Right atrium auricular region (tissue), 2 donors: ENCODE measurements around the gene GMCL1. TPM values are rescaled to one million over a fixed set of nuclear protein-coding genes. Genes with fewer than 3 reads are reported as not detected.
A peak's percentile ranks its signal among the peaks of the same experiment; 100 is the strongest.

Experiments
- DNase-seq: peaks from one replicate; pipeline ENCODE4 v3.0.0-alpha.2; 2019; ENCODE audit warnings: low spot score
- H3K27ac ChIP-seq, 2 donors: fragments of 200-600 bp; sonication (generic); 1 replicate in 1 of 2; 2 replicates in 1 of 2; pipeline ENCODE4 v1.5.1; 2016 to 2019
- H3K27me3 ChIP-seq, 2 donors: fragments of 200-600 bp; sonication (generic); one replicate each; pipeline versions ENCODE4 v1.5.1 to v1.6.0; 2017 to 2019
- H3K36me3 ChIP-seq: fragments of 200-600 bp; sonication (generic); one replicate; pipeline ENCODE4 v1.5.1; 2016
- H3K4me1 ChIP-seq, 2 donors: fragments of 200-600 bp; sonication (generic); one replicate each; pipeline versions ENCODE4 v1.5.1 to v1.6.0; 2017 to 2019
- H3K4me3 ChIP-seq, 2 donors: fragments of 200-600 bp; sonication (generic); 1 replicate in 1 of 2; 2 replicates in 1 of 2; pipeline ENCODE4 v1.5.1; 2017 to 2019; ENCODE audit warnings: mild to moderate bottlenecking in 1 of 2, moderate library complexity in 1 of 2
- H3K9me3 ChIP-seq, 2 donors: fragments of 200-600 bp; sonication (generic); one replicate each; pipeline ENCODE4 v1.5.1; 2019
- CTCF ChIP-seq, 2 donors: fragments of 200-600 bp; sonication (generic); IDR thresholded peaks; one replicate each; pipeline ENCODE4 v1.5.1; 2019; ENCODE audit warnings: antibody characterized with exemption in 2 of 2
- total RNA-seq, 2 donors: library from RNA; depleted of rRNA; stranded (reverse); fragments of >200 nt; gene quantifications; one replicate each; pipeline ENCODE4 v1.1.0, GENCODE V29; 2016

The GMCL1 gene
- total RNA-seq, 2 donors from 2014 or later: 5.4 to 7.2 TPM

DNA sequence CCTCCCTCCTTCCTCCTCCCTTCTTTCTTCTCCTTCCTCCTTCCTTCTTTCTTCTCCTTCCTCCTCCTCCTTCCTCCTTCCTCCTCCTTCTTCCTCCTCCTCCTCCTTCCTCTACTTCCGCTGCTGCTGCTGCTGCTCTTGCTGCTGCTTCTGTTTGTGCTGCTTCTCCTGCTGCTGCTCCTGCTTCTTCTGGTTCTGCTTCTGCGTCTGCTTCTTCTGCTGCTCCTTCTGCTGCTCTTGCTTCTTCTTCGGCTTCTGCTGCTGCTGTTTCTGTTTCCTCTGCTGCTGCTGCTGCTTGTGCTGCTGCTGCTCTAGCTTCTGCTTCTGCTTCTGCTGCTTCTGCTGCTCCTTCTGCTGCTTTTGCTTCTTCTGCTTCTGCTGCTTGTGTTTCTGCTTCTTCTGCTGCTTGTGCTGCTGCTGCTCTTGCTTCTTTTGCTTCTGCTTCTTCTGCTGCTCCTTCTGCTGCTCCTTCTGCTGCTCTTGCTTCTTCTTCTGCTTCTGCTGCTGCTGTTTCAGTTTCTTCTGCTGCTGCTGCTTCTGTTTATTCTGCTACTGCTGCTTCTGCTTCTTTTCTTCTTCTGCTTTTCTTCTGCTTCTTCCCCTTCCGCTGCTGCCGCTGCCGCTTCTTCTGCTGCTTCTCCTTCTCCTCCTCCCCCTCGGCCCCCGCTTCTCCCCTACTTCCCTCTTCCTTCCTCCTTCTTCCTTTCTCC lies 72.9 kb downstream of the GMCL1 start:
- Histone ChIP-seq H3K27me3 (no peaks in the 10 kb centered on the region), H3K9me3 (no peaks in the 10 kb centered on the region), H3K4me3 (no peak overlapping the region), H3K27ac (no peak overlapping the region), H3K36me3 (peaks cover 62% of the 10 kb centered on the region), H3K4me1 (no peaks in the 10 kb centered on the region)
- DNase-seq: no peak
- no peak for TF ChIP-seq CTCF (IDR thresholded peaks at IDR 0.05)

GRCh38 chr2:69907216-69907615 lies 77.8 kb downstream of the GMCL1 start:
- H3K4me3 ChIP-seq: no peak overlapping the region
- H3K27ac ChIP-seq: no peak overlapping the region
- DNase-seq: no peak
- H3K9me3 ChIP-seq: no peaks in the 10 kb centered on the region
- peaks cover 47% of the 10 kb centered on the region for H3K36me3 ChIP-seq
- no peaks in the 10 kb centered on the region for H3K4me1 ChIP-seq
- no peak for TF ChIP-seq CTCF (IDR thresholded peaks at IDR 0.05)
- H3K27me3 ChIP-seq: no peaks in the 10 kb centered on the region

DNA sequence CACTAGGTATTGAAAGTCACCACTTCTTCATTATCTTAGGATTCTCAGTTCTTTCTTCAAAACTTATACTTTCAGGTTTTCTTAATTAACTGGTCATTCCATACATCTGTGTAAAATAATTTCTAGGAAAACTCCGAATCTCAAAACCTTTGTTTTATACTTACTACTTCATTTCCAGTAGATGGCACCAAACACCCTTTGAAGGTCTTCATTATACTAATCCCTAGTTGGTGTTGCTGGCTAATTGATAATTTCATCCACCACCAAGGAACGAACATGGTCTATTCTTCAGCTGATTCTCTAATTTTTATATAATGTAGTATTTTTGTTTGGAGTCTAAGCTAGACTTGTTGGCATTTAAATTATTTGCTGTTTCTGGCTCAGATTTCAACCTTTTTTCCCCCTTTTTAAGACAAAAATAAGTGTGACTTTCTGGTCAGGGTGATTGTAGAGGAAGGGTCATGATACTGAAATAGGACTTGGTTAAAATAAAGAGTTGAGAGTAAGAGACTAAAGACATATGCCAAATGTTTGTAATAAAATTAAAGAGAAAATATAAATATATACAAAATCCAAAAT lies 82.6 kb downstream of the GMCL1 start:
- Histone ChIP-seq H3K9me3 (no peaks in the 10 kb centered on the region), H3K4me3 (no peak overlapping the region), H3K27ac (peak overlapping the region; percentile 35 to 62), H3K27me3 (no peaks in the 10 kb centered on the region), H3K4me1 (peaks cover 0 to 21% of the 10 kb centered on the region in 2 donors), H3K36me3 (peaks cover 19% of the 10 kb centered on the region)
- peak; percentile 52 to 70 for TF ChIP-seq CTCF (IDR thresholded peaks at IDR 0.05)
- DNase-seq: no peak

DNA sequence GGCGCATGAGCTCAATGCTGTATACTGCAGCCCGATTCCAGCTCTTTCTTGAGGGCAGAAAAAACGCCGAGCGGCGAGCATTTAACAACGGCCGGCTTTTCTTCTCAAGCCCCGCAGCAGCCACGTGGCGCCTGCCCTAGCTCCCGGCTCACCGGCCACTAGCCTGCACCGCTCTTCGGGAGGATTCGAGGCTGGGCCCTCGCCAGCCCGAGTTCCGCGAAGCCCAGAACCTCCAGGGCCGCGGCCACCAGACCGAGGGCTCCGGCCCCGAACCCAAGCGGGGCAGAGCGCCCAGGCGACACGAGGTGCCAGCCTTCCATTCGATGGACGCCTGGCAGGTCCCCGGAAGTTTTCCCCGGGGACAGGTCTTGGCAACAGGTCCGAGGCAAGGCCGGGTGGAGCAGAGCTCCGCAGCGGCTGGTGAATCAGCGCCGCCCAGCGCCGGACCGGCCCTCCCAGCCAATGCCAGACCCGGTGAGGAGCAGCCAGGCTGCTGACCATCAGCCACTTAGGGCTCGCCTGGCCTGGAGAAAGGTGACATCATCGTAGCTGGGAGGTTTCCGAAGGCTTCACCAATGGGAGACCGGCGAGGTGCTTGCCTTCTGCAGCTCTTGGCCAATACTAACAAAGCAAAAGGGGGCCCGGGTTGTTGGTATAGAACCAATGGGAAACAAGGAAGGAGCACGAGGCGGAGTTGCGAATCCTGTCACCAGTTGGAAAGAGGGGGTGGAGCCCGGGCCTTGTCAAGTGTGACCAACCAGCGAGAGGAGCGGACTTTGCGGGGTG lies 84.9 kb downstream of the GMCL1 start:
- H3K4me1 ChIP-seq: peaks cover 0 to 26% of the 10 kb centered on the region in 2 donors
- H3K27me3 ChIP-seq: no peaks in the 10 kb centered on the region
- H3K4me3 ChIP-seq: peak overlapping the region; percentile 63 to 85
- H3K36me3 ChIP-seq: no peaks in the 10 kb centered on the region
- H3K9me3 ChIP-seq: no peaks in the 10 kb centered on the region
- peak; percentile 100 for DNase-seq
- peak in 1 of 2 donors; percentile 54 for TF ChIP-seq CTCF (IDR thresholded peaks at IDR 0.05)
- H3K27ac ChIP-seq: peak overlapping the region; percentile 99

DNA sequence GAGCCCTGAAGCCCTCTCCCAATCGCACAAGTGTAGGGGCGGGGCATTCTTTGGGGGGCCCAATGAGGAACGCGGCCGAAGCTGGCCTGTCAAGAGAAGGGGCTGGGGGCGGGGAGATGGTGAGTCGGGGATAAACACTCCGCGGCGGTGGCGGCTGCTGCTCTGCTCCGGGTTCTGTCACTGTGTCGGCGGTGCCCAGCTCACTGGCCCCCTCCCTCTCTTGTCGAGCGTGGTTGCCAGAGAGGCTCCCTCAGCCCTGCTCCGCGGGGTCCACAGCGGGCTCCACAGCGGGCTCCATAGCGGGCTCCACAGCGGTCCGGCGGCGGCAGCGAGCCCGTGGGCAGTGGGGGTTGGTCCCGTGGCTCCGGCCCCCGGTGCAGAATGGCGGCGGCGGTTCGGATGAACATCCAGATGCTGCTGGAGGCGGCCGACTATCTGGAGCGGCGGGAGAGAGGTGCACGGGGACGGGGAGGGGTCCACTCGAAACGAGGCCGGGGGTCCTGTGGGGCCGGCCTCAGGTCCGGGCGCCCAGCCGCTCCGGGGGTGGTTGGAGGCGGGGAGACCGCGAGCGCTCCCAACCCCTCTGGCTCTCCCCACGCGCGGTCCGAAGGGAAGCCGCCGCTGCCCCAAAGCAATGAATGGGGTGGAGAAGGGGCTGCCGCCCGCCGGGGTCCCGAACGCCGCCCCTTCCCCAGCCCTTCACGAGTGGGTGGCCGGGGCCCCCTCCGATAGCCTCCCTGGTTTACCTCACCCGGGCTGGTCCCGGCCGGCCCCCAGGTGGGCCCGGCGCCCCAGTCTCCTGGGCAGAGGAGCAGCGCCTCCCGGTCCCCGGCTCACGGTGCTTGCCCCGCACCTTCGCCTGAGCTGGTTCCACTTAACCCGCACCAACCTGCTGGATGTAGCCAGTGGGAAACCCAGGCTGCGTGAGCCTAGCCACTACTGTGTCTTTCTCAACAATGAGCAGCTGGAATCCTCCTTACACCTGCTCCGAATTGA lies 85.8 kb downstream of the GMCL1 start, which contains the start of gene MXD1:
MXD1 (plus strand) TSS at position 160 of the 996 bp plus-strand sequence; CDS start at position 382, 222 bp downstream.
- no peaks in the 10 kb centered on the region for H3K9me3 ChIP-seq
- no peaks in the 10 kb centered on the region for H3K27me3 ChIP-seq
- H3K4me3 ChIP-seq: peak within 1 kb of the TSS; percentile 85 to 96
- DNase-seq: no peak
- H3K27ac ChIP-seq: peak within 1 kb of the TSS; percentile 99
- TF ChIP-seq CTCF (IDR thresholded peaks at IDR 0.05): no peak
- no peaks in the 10 kb centered on the region for H3K36me3 ChIP-seq
- peaks cover 0 to 26% of the 10 kb centered on the region in 2 donors for H3K4me1 ChIP-seq
